Measurements from ENCODE around the gene ZNF662.

Gene ZNF662

DNA sequence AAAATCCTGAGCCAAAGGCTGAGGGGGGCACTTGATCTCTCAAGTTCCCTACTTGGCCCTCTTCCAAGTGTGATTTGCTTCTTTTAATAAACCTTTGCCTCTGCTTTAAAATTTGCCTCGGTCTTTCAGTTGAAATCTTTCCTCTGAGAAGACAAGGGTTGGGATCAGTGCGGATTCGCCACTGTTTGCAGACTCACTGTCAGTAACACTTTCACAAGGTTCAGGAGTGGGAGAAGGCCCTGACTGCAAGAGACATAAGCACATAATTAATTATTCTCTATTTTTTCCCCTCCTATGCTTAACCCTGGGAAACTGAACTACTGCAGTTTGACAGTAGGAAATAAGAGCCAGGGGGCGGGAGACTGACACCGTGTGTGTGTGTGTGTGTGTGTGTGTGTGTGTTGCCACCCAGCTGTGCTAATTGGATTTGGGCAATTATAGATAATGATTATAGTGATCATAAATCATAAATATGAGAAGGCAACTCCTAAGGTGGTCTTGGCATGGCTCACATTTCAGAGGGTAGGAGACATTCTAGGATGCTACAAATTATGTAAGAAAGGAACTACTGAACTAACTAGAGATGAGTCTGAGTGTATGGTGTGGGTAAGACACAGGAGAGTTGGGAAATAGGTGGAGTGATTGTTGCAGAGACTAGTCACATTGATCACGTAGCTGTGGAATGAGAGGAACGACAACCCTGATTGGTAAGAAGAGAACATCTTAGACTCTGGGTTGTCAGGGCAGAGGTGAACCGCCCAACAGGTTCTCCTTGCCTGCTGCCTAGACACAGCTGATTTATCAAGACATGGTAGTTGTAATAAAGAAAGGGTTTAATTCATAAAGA, 5.5 kb upstream of the ZNF662 start:
- H3K27ac ChIP-seq: no peak overlapping the region
- TF ChIP-seq ZFX (IDR thresholded peaks at IDR 0.05): no peak
- TF ChIP-seq, protein P1, sequence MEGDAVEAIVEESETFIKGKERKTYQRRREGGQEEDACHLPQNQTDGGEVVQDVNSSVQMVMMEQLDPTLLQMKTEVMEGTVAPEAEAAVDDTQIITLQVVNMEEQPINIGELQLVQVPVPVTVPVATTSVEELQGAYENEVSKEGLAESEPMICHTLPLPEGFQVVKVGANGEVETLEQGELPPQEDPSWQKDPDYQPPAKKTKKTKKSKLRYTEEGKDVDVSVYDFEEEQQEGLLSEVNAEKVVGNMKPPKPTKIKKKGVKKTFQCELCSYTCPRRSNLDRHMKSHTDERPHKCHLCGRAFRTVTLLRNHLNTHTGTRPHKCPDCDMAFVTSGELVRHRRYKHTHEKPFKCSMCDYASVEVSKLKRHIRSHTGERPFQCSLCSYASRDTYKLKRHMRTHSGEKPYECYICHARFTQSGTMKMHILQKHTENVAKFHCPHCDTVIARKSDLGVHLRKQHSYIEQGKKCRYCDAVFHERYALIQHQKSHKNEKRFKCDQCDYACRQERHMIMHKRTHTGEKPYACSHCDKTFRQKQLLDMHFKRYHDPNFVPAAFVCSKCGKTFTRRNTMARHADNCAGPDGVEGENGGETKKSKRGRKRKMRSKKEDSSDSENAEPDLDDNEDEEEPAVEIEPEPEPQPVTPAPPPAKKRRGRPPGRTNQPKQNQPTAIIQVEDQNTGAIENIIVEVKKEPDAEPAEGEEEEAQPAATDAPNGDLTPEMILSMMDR (conservative IDR thresholded peaks at IDR 0.05): no peak

DNA sequence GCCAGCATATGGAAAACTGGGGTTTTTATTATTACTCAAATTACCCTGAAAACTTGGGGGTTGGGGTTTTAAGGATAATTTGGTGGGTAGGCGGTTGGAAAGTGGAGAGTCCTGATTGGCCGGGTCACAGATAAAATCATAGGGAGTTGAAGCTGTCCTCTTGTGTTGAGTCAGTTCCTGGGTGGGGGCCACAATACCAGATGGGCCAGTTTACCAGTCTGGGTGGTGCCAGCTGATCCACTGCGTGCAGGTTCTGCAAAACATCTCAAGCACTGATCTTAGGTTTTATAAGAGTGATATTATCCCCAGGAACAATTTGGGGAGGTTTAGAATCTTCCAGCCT, 4.9 kb upstream of the ZNF662 start:
- no peak for TF ChIP-seq ZFX (IDR thresholded peaks at IDR 0.05)
- TF ChIP-seq, protein P1 (conservative IDR thresholded peaks at IDR 0.05): no peak
- H3K27ac ChIP-seq: no peak overlapping the region

DNA sequence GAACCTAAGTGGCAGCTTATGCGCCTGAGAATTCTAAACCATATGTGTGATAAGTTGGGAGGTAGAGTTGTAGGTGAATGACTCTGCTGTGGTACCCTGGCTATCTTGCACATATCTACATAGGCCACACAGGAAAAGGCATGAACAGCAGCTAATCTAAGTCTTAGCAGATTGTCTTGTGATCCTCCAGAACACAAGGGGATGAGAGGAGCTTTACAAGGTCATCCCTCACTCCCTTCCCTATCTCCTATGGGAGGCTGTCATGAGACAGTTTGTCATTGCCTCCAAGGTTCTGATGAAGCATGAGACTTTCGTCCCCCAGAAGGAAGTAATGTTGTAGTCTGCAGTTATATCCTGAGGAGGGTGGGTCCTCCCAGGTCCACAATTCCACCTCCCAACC, 3.7 kb upstream of the ZNF662 start:
- no peak for TF ChIP-seq ZFX (IDR thresholded peaks at IDR 0.05)
- TF ChIP-seq, protein P1 (conservative IDR thresholded peaks at IDR 0.05): no peak
- no peak overlapping the region for H3K27ac ChIP-seq

GRCh38 chr3:42904076-42904475, 1.9 kb upstream of the ZNF662 start:
- no peak overlapping the region for H3K27ac ChIP-seq
- TF ChIP-seq ZFX (IDR thresholded peaks at IDR 0.05): no peak
- TF ChIP-seq, protein P1 (conservative IDR thresholded peaks at IDR 0.05): no peak

DNA sequence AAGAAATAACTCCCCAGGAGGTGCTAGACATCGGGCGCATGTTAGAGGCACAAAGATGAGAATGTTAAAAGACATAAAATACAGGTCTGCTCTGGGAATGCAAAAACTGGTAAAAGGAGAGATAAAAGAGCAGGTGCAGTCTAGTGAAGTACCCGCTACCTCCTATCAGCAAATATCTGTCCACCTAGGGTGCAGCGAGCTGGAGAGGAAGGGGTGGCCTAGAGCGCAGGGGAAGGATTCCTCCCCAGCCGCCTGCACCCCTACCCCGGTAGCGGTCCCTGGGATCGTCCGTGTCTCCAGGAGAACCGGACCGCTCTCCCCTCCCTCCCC, 237 bp upstream of the ZNF662 start:
- TF ChIP-seq, protein P1 (conservative IDR thresholded peaks at IDR 0.05): no peak
- no peak for TF ChIP-seq ZFX (IDR thresholded peaks at IDR 0.05)
- no peak overlapping the region for H3K27ac ChIP-seq

GRCh38 chr3:42906848-42907183, 874 bp downstream of the ZNF662 start:
- no peak overlapping the region for H3K27ac ChIP-seq
- TF ChIP-seq ZFX (IDR thresholded peaks at IDR 0.05): no peak
- TF ChIP-seq, protein P1 (conservative IDR thresholded peaks at IDR 0.05): no peak

DNA sequence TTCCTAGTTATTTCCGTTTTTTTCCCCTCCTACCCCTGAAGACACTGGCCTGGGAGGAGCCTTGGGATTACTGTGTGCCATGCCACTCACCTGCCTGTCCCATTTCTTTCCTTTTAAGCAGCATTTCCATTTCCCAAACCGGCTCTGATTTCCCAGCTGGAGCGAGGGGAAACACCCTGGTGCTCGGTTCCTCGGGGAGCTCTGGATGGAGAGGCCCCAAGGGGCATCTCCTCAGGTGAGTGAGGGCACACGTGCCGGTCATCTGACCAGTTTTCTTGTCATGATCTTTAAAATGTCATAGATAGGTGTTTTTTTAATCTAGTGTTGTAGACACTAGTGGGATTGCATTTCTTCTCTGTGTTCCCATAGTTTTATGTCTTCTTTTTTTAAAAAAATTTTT, 2.7 kb downstream of the ZNF662 start:
- no peak overlapping the region for H3K27ac ChIP-seq
- no peak for TF ChIP-seq ZFX (IDR thresholded peaks at IDR 0.05)
- TF ChIP-seq, protein P1 (conservative IDR thresholded peaks at IDR 0.05): no peak
